ENCODE data around the gene NAGLU.
A peak's percentile ranks its signal among the peaks of the same experiment; 100 is the strongest.
"Not testable (repeated sequence)": the region's sequence is repeated elsewhere in the genome, so short reads cannot be mapped to it uniquely, and the experiment has no call there.

The NAGLU gene

GRCh38 chr17:42545755-42546505, 9.9 kb downstream of the NAGLU start:
- peak; percentile 54 for DNase-seq (ENCODE audit: low read depth)

- no peak for DNase-seq (ENCODE audit: low read depth)
Measured at GRCh38 chr17:42547001-42547461, 11.0 kb downstream of the NAGLU start.

GRCh38 chr17:42547698-42548069, 11.6 kb downstream of the NAGLU start:
- DNase-seq (ENCODE audit: low read depth): no peak

GRCh38 chr17:42548070-42548837, 12.2 kb downstream of the NAGLU start:
- DNase-seq (ENCODE audit: low read depth): peak; percentile 61

- DNase-seq (ENCODE audit: low read depth): no peak
Measured at GRCh38 chr17:42548993-42549755, 13.1 kb downstream of the NAGLU start.

GRCh38 chr17:42552736-42553135, 16.7 kb downstream of the NAGLU start, which contains the start of gene HSD17B1:
HSD17B1 (plus strand) TSS chr17:42552923; CDS start chr17:42552934, 11 bp downstream.
- DNase-seq (ENCODE audit: low read depth): not testable (repeated sequence)

GRCh38 chr17:42553161-42553818, 17.2 kb downstream of the NAGLU start:
- peak; percentile 48 for DNase-seq (ENCODE audit: low read depth)

GRCh38 chr17:42553866-42554249, 17.8 kb downstream of the NAGLU start:
- DNase-seq (ENCODE audit: low read depth): no peak

- peak; percentile 72 for DNase-seq (ENCODE audit: low read depth)
Measured at GRCh38 chr17:42554250-42555121, 18.4 kb downstream of the NAGLU start.

- DNase-seq (ENCODE audit: low read depth): no peak
Measured at GRCh38 chr17:42555122-42555622, 19.1 kb downstream of the NAGLU start.

- DNase-seq (ENCODE audit: low read depth): not testable (repeated sequence)
Measured at GRCh38 chr17:42555961-42556617, 20.0 kb downstream of the NAGLU start.

GRCh38 chr17:42559075-42559474, 23.0 kb downstream of the NAGLU start:
- DNase-seq (ENCODE audit: low read depth): no peak

GRCh38 chr17:42560246-42560645, 24.2 kb downstream of the NAGLU start:
- no peak for DNase-seq (ENCODE audit: low read depth)

GRCh38 chr17:42561897-42562387, 25.9 kb downstream of the NAGLU start, which contains the start of gene COASY:
COASY (plus strand) TSS chr17:42562148; CDS start chr17:42562623, 475 bp downstream.
- peak; percentile 97 for DNase-seq (ENCODE audit: low read depth)

GRCh38 chr17:42562388-42563142, 26.5 kb downstream of the NAGLU start:
- peak; percentile 42 for DNase-seq (ENCODE audit: low read depth)

- DNase-seq (ENCODE audit: low read depth): no peak
Measured at GRCh38 chr17:42563143-42563509, 27.1 kb downstream of the NAGLU start.

- no peak for DNase-seq (ENCODE audit: low read depth)
Measured at GRCh38 chr17:42563543-42563942, 27.5 kb downstream of the NAGLU start.

GRCh38 chr17:42563950-42564349, 27.9 kb downstream of the NAGLU start:
- DNase-seq (ENCODE audit: low read depth): no peak

All from amniotic epithelial cell (primary cell).